H9 (cell line): Measurements from ENCODE around the gene PCDHB13. TPM values are rescaled to one million over a fixed set of nuclear protein-coding genes. Genes with fewer than 3 reads are reported as not detected.
"Not testable (repeated sequence)": the region's sequence is repeated elsewhere in the genome, so short reads cannot be mapped to it uniquely, and the experiment has no call there.

Experiments used
- DNase-seq: peaks from one replicate; pipeline ENCODE4 v3.0.0-alpha.2; 2017
- H2AFZ ChIP-seq: one replicate; pipeline ENCODE4 v1.6.1; 2013; ENCODE audit warnings: mild to moderate bottlenecking, low read length, control low read depth, moderate library complexity
- H2AK5ac ChIP-seq: 2 replicates; pipeline ENCODE4 v1.6.1; 2013; ENCODE audit warnings: low read length, control low read depth, mixed read lengths; ENCODE audit not compliant: insufficient read length
- H2BK120ac ChIP-seq: one replicate; pipeline ENCODE4 v1.6.1; 2013; ENCODE audit warnings: low read depth, mild to moderate bottlenecking, low read length, control low read depth, inconsistent platforms; ENCODE audit not compliant: poor library complexity, severe bottlenecking
- H2BK12ac ChIP-seq: 2 replicates; pipeline ENCODE4 v1.6.1; 2013; ENCODE audit warnings: low read length, control low read depth, mixed read lengths, low read depth; ENCODE audit not compliant: insufficient read length
- H2BK15ac ChIP-seq: 2 replicates; pipeline ENCODE4 v1.6.1; 2013; ENCODE audit warnings: low read depth, low read length, control low read depth
- H2BK20ac ChIP-seq: one replicate; pipeline ENCODE4 v1.6.1; 2013; ENCODE audit warnings: low read depth, mild to moderate bottlenecking, low read length, control low read depth, inconsistent platforms; ENCODE audit not compliant: poor library complexity, severe bottlenecking
- H2BK5ac ChIP-seq: 2 replicates; pipeline ENCODE4 v1.6.1; 2013; ENCODE audit warnings: low read length, control low read depth, mixed read lengths; ENCODE audit not compliant: insufficient read length
- H3K14ac ChIP-seq: 2 replicates; pipeline ENCODE4 v1.6.1; 2013; ENCODE audit warnings: low read length, control low read depth; ENCODE audit not compliant: insufficient read depth
- H3K18ac ChIP-seq: 2 replicates; pipeline ENCODE4 v1.6.1; 2013; ENCODE audit warnings: low read depth, mild to moderate bottlenecking, mixed read lengths, low read length, control low read depth; ENCODE audit not compliant: insufficient read length
- H3K23ac ChIP-seq: 2 replicates; pipeline ENCODE4 v1.6.1; 2013; ENCODE audit warnings: low read length, control low read depth, mixed read lengths, low read depth; ENCODE audit not compliant: insufficient read length
- H3K23me2 ChIP-seq: 2 replicates; pipeline ENCODE4 v1.6.1; 2013; ENCODE audit warnings: low read depth, mild to moderate bottlenecking, mixed read lengths, low read length, control low read depth; ENCODE audit not compliant: insufficient read length, poor library complexity, severe bottlenecking
- H3K27ac ChIP-seq: 2 replicates; pipeline ENCODE4 v1.5.1; 2013; ENCODE audit warnings: low read length, control low read depth, mixed read lengths, low read depth; ENCODE audit not compliant: insufficient read length
- H3K27me3 ChIP-seq: 2 replicates; pipeline ENCODE4 v1.6.1; 2013; ENCODE audit warnings: low read length, control low read depth, inconsistent platforms; ENCODE audit not compliant: insufficient read depth
- H3K4ac ChIP-seq: 2 replicates; pipeline ENCODE4 v1.6.1; 2013; ENCODE audit warnings: low read depth, mild to moderate bottlenecking, control low read depth, inconsistent platforms, low read length, moderate library complexity
- H3K4me1 ChIP-seq: 2 replicates; pipeline ENCODE4 v1.6.1; 2013; ENCODE audit warnings: low read length, control low read depth, inconsistent platforms; ENCODE audit not compliant: insufficient read depth
- H3K4me2 ChIP-seq: 2 replicates; pipeline ENCODE4 v1.6.1; 2013; ENCODE audit warnings: low read length, control low read depth, mixed read lengths; ENCODE audit not compliant: insufficient read length, insufficient read depth
- H3K56ac ChIP-seq: 2 replicates; pipeline ENCODE4 v1.6.1; 2013; ENCODE audit warnings: low read depth, mild to moderate bottlenecking, mixed read lengths, low read length, control low read depth; ENCODE audit not compliant: insufficient read length
- H3K79me1 ChIP-seq: 2 replicates; pipeline ENCODE4 v1.6.1; 2013; ENCODE audit warnings: low read depth, mild to moderate bottlenecking, moderate library complexity, low read length, control low read depth, inconsistent platforms; ENCODE audit not compliant: insufficient read depth, poor library complexity, severe bottlenecking
- H3K79me2 ChIP-seq: 2 replicates; pipeline ENCODE4 v1.6.1; 2013; ENCODE audit warnings: low read length, control low read depth, inconsistent platforms; ENCODE audit not compliant: insufficient read depth
- H3K9ac ChIP-seq: 2 replicates; pipeline ENCODE4 v1.6.1; 2013; ENCODE audit warnings: low read length, control low read depth, mixed read lengths; ENCODE audit not compliant: insufficient read length; ENCODE audit errors: extremely low read depth
- H3K9me3 ChIP-seq: one replicate; pipeline ENCODE4 v1.6.1; 2013; ENCODE audit warnings: low read depth, low read length, inconsistent platforms; ENCODE audit not compliant: control insufficient read depth
- H3T11ph ChIP-seq: one replicate; pipeline ENCODE4 v1.6.1; 2013; ENCODE audit warnings: mild to moderate bottlenecking, low read length, control low read depth, inconsistent platforms
- H4K20me1 ChIP-seq: one replicate; pipeline ENCODE4 v1.6.1; 2013; ENCODE audit not compliant: control insufficient read depth, insufficient read length, insufficient read depth
- H4K5ac ChIP-seq: 2 replicates; pipeline ENCODE4 v1.6.1; 2013; ENCODE audit warnings: low read depth, mild to moderate bottlenecking, mixed read lengths, low read length, control low read depth; ENCODE audit not compliant: insufficient read length
- H4K8ac ChIP-seq: replicated peaks from 2 replicates; pipeline ENCODE4 v1.6.1; 2013; ENCODE audit warnings: low read length, control low read depth, mixed read lengths, low read depth; ENCODE audit not compliant: insufficient read length
- H4K91ac ChIP-seq: 2 replicates; pipeline ENCODE4 v1.6.1; 2013; ENCODE audit warnings: low read depth, mild to moderate bottlenecking, moderate library complexity, mixed read lengths, low read length, control low read depth; ENCODE audit not compliant: insufficient read length
- H3K27ac Mint-ChIP-seq, 3 experiments: 2 replicates in 2 of 3; 3 replicates in 1 of 3; pipeline ENCODE4 v1.8.0; 2020 to 2021; ENCODE audit warnings: mixed read lengths in 3 of 3, mild to moderate bottlenecking in 1 of 3, moderate library complexity in 1 of 3
- H3K27me3 Mint-ChIP-seq: 2 replicates; pipeline ENCODE4 v1.8.0; 2021; ENCODE audit warnings: low read depth, mild to moderate bottlenecking, moderate library complexity, mixed read lengths
- H3K36me3 Mint-ChIP-seq, 3 experiments: 2 replicates in 2 of 3; 3 replicates in 1 of 3; pipeline ENCODE4 v1.8.0; 2020 to 2021; ENCODE audit warnings: low read depth in 3 of 3, mixed read lengths in 3 of 3; ENCODE audit not compliant: insufficient read depth in 1 of 3
- H3K4me1 Mint-ChIP-seq, 2 experiments: 2 replicates each; pipeline ENCODE4 v1.8.0; 2020; ENCODE audit warnings: mixed read lengths in 2 of 2
- H3K4me3 Mint-ChIP-seq, 2 experiments: 2 replicates in 1 of 2; 3 replicates in 1 of 2; pipeline ENCODE4 v1.8.0; 2020 to 2021; ENCODE audit warnings: mild to moderate bottlenecking in 2 of 2, mixed read lengths in 2 of 2, moderate library complexity in 1 of 2
- H3K9me3 Mint-ChIP-seq, 2 experiments: 2 replicates in 1 of 2; 3 replicates in 1 of 2; pipeline ENCODE4 v1.8.0; 2020; ENCODE audit warnings: mild to moderate bottlenecking in 2 of 2, mixed read lengths in 2 of 2, moderate library complexity in 1 of 2
- CTCF ChIP-seq: fragments of 200-600 bp; sonication (generic); conservative IDR thresholded peaks from 3 replicates; pipeline ENCODE4 v1.8.0; 2021; ENCODE audit warnings: antibody characterized with exemption, mild to moderate bottlenecking
- WGBS: extraction: QIAGEN DNeasy Blood & Tissue Kit; methylation state at CpG from one replicate; pipeline ENCODE4 v1.1.7; 2013; ENCODE audit warnings: missing lambda C conversion rate, low lambda C conversion rate, mixed read lengths; ENCODE audit not compliant: insufficient read length; ENCODE audit errors: extremely low coverage; 5-methylcytosine and 5-hydroxymethylcytosine counted together
- total RNA-seq: library from RNA; stranded (reverse); gene quantifications from 2 replicates; pipeline ENCODE4 v1.2.1, GENCODE V29; 2021

The PCDHB13 gene
- total RNA-seq, 1 experiment from 2014 or later: 1.7 TPM

- H3K4me2 ChIP-seq: peak within 1 kb of the TSS; percentile 7
- no CpG with 5 or more reads among the region's 13 CpGs for WGBS
Observed at GRCh38 chr5:141182248-141182647, 31.5 kb upstream of the PCDHB13 start, which contains the start of gene PCDHB16. Gene PCDHB16, plus strand, starts transcription at chr5:141182387. Its CDS starts 173 bp downstream, at chr5:141182560.

GRCh38 chr5:141184117-141184855 is 29.4 kb upstream of the PCDHB13 start:
- not testable (repeated sequence) for H3K79me2 ChIP-seq, H3K27ac ChIP-seq, H3K27me3 Mint-ChIP-seq, H3T11ph ChIP-seq, H2BK5ac ChIP-seq, H3K4ac ChIP-seq, H3K9ac ChIP-seq, H2AFZ ChIP-seq, H3K27ac Mint-ChIP-seq, H2BK12ac ChIP-seq, H2BK20ac ChIP-seq, DNase-seq, H3K79me1 ChIP-seq, H2BK15ac ChIP-seq, H3K23me2 ChIP-seq, H2AK5ac ChIP-seq, H3K4me1 ChIP-seq, H2BK120ac ChIP-seq, H3K23ac ChIP-seq, H3K4me2 ChIP-seq, H3K14ac ChIP-seq, H3K56ac ChIP-seq, H3K9me3 ChIP-seq, H4K20me1 ChIP-seq, H4K91ac ChIP-seq, H4K5ac ChIP-seq, H4K8ac ChIP-seq, H3K27me3 ChIP-seq, H3K4me3 Mint-ChIP-seq, H3K18ac ChIP-seq
- Mint-ChIP-seq H3K9me3 (peaks cover 31 to 33% of the 10 kb centered on the region in 2 experiments), H3K4me1 (peaks cover 7 to 15% of the 10 kb centered on the region in 2 experiments), H3K36me3 (peaks cover 13 to 35% (median 19%) of the 10 kb centered on the region in 3 experiments)
- no CpG with 5 or more reads among the region's 69 CpGs for WGBS

More at GRCh38 chr5:141182248-141182647, 31.5 kb upstream of the PCDHB13 start, which contains the start of gene PCDHB16:
- Histone ChIP-seq H2BK20ac (no peak within 1 kb of the TSS), H2AFZ (peak within 1 kb of the TSS; percentile 92), H3K4me1 (no peaks in the 10 kb centered on the region), H2BK5ac (no peak within 1 kb of the TSS), H3K9me3 (no peaks in the 10 kb centered on the region), H4K91ac (no peak within 1 kb of the TSS), H3K79me2 (no peaks in the 10 kb centered on the region), H2BK15ac (no peak within 1 kb of the TSS), H3K27ac (no peak within 1 kb of the TSS), H3K9ac (no peak within 1 kb of the TSS), H3K79me1 (no peaks in the 10 kb centered on the region), H4K8ac (no peak within 1 kb of the TSS), H3K14ac (no peak within 1 kb of the TSS), H3K23ac (no peak within 1 kb of the TSS), H4K20me1 (no peaks in the 10 kb centered on the region), H3T11ph (no peak within 1 kb of the TSS), H3K27me3 (no peaks in the 10 kb centered on the region), H2AK5ac (no peak within 1 kb of the TSS), H2BK120ac (no peak within 1 kb of the TSS), H3K4ac (no peak within 1 kb of the TSS), H4K5ac (no peak within 1 kb of the TSS), H3K56ac (no peak within 1 kb of the TSS), H3K23me2 (no peaks in the 10 kb centered on the region), H2BK12ac (no peak within 1 kb of the TSS), H3K18ac (no peak within 1 kb of the TSS)
- H3K4me3 Mint-ChIP-seq: peak within 1 kb of the TSS; percentile 73 to 76
- H3K36me3 Mint-ChIP-seq: peaks cover 10 to 28% (median 15%) of the 10 kb centered on the region in 3 experiments
- peak; percentile 84 for DNase-seq
- H3K27me3 Mint-ChIP-seq: peaks cover 2% of the 10 kb centered on the region
- peaks cover 7 to 13% of the 10 kb centered on the region in 2 experiments for H3K4me1 Mint-ChIP-seq
- H3K9me3 Mint-ChIP-seq: peaks cover 27 to 28% of the 10 kb centered on the region in 2 experiments
- peak; percentile 87 for TF ChIP-seq CTCF
- peak within 1 kb of the TSS; percentile 32 to 89 (median 82); a peak in 4 of 7 replicates for H3K27ac Mint-ChIP-seq
